Astrocyte of the cerebellum (primary cell): ENCODE results near the gene SLC35D1.

ENCODE experiments used
- DNase-seq: peaks from one replicate; pipeline ENCODE4 v3.0.0-alpha.2; 2011; ENCODE audit warnings: low read depth
- H3K4me3 ChIP-seq: 2 replicates; pipeline ENCODE4 v1.5.1; 2011; ENCODE audit warnings: mild to moderate bottlenecking, low read depth, low read length, moderate library complexity
- CTCF ChIP-seq: IDR thresholded peaks from 2 replicates; pipeline ENCODE4 v1.5.1; 2012; ENCODE audit warnings: low read length, low read depth, moderate library complexity, mild to moderate bottlenecking; ENCODE audit errors: missing control alignments
- in situ Hi-C: cut with HindIII; loops from 2 replicates; pipeline ENCODE4 v1.10.0; 2017; ENCODE audit warnings: low sequenced_read_pairs

Gene SLC35D1

GRCh38 chr1:67052741-67053534 lies 1.0 kb downstream of the SLC35D1 start:
- no peak for DNase-seq
- in situ Hi-C loops: no loop called here
- H3K4me3 ChIP-seq: peak overlapping the region; percentile 83
- TF ChIP-seq CTCF: no peak

GRCh38 chr1:67051196-67051595 lies 2.8 kb downstream of the SLC35D1 start:
- TF ChIP-seq CTCF: no peak
- in situ Hi-C loops: no loop called here
- no peak for DNase-seq
- H3K4me3 ChIP-seq: peak overlapping the region; percentile 6

- no peak for DNase-seq
- H3K4me3 ChIP-seq: no peak overlapping the region
- in situ Hi-C loops: no loop called here
- no peak for TF ChIP-seq CTCF
These were observed 9.2 kb downstream of the SLC35D1 start for GRCh38 chr1:67044631-67045270.

- no peak overlapping the region for H3K4me3 ChIP-seq
- in situ Hi-C loops: no loop called here
- DNase-seq: no peak
- no peak for TF ChIP-seq CTCF
These were observed 10.6 kb downstream of the SLC35D1 start for GRCh38 chr1:67043366-67043765.

GRCh38 chr1:67041841-67042503 lies 12.0 kb downstream of the SLC35D1 start:
- H3K4me3 ChIP-seq: no peak overlapping the region
- in situ Hi-C loops: no loop called here
- no peak for TF ChIP-seq CTCF
- no peak for DNase-seq

- no peak for TF ChIP-seq CTCF
- in situ Hi-C loops: no loop called here
- DNase-seq: no peak
- no peak overlapping the region for H3K4me3 ChIP-seq
These were observed 13.5 kb downstream of the SLC35D1 start for GRCh38 chr1:67040405-67040804.
